Immature natural killer cell (primary cell): ENCODE results near the gene STK32C. TPM values are rescaled to one million over a fixed set of nuclear protein-coding genes. Genes with fewer than 3 reads are reported as not detected.

ENCODE experiments used
- DNase-seq, 3 donors: peaks; one replicate each; pipeline ENCODE4 v3.0.0; 2022; ENCODE audit warnings: mixed read lengths in 1 of 3
- H3K27ac Mint-ChIP-seq, 6 donors: one replicate each; pipeline ENCODE4 v1.8.0; 2020; ENCODE audit warnings: mixed read lengths in 6 of 6, mild to moderate bottlenecking in 5 of 6, inconsistent platforms in 4 of 6, moderate library complexity in 3 of 6
- H3K27me3 Mint-ChIP-seq, 3 donors: one replicate each; pipeline ENCODE4 v1.8.0; 2020 to 2021; ENCODE audit warnings: low read depth in 3 of 3, mild to moderate bottlenecking in 3 of 3, mixed read lengths in 3 of 3, moderate library complexity in 3 of 3, inconsistent platforms in 1 of 3
- H3K36me3 Mint-ChIP-seq, 3 donors: one replicate each; pipeline ENCODE4 v1.8.0; 2020; ENCODE audit warnings: mixed read lengths in 3 of 3, inconsistent platforms in 2 of 3, mild to moderate bottlenecking in 2 of 3
- H3K4me1 Mint-ChIP-seq, 2 donors: one replicate each; pipeline ENCODE4 v1.8.0; 2020; ENCODE audit warnings: inconsistent platforms in 2 of 2, mild to moderate bottlenecking in 2 of 2, mixed read lengths in 2 of 2, moderate library complexity in 1 of 2
- H3K4me3 Mint-ChIP-seq, 5 donors: one replicate each; pipeline ENCODE4 v1.8.0; 2020; ENCODE audit warnings: mild to moderate bottlenecking in 5 of 5, mixed read lengths in 5 of 5, inconsistent platforms in 3 of 5, moderate library complexity in 3 of 5
- H3K9me3 Mint-ChIP-seq, 6 donors: one replicate each; pipeline ENCODE4 v1.8.0; 2020; ENCODE audit warnings: mild to moderate bottlenecking in 6 of 6, mixed read lengths in 6 of 6, inconsistent platforms in 4 of 6, moderate library complexity in 3 of 6
- polyA plus RNA-seq, 3 donors: library from polyadenylated mRNA; unstranded; fragments of 300-500 nt; fragmentation: Illumina TruSeq; gene quantifications; one replicate each; pipeline ENCODE4 v1.2.3, GENCODE V29; 2021

STK32C gene
- polyA plus RNA-seq, 3 donors from 2014 or later: 6.3 to 14.2 (median 13.7) TPM

GRCh38 chr10:132188331-132188730 lies 119.4 kb downstream of the STK32C start:
- no peak for DNase-seq
- no peaks in the 10 kb centered on the region for H3K36me3 Mint-ChIP-seq
- no peak overlapping the region for H3K27ac Mint-ChIP-seq
- H3K4me1 Mint-ChIP-seq: peaks cover 6 to 10% of the 10 kb centered on the region in 2 donors
- peaks cover 0 to 2% (median 0%) of the 10 kb centered on the region in 6 donors for H3K9me3 Mint-ChIP-seq
- H3K27me3 Mint-ChIP-seq: peaks cover 12 to 30% (median 30%) of the 10 kb centered on the region in 3 donors
- H3K4me3 Mint-ChIP-seq: peak overlapping the region; percentile 46 to 69 (median 60)

- H3K27ac Mint-ChIP-seq: no peak overlapping the region
- peaks cover 14 to 33% (median 26%) of the 10 kb centered on the region in 3 donors for H3K27me3 Mint-ChIP-seq
- no peak for DNase-seq
Observed at GRCh38 chr10:132187430-132188138, 120.2 kb downstream of the STK32C start.

GRCh38 chr10:132186488-132187429 lies 121.0 kb downstream of the STK32C start, which contains the start of gene DPYSL4:
Gene DPYSL4 (plus strand): TSS chr10:132186948. CDS start chr10:132187064, 116 bp downstream.
- Mint-ChIP-seq H3K27ac (no peak within 1 kb of the TSS), H3K27me3 (peaks cover 15 to 33% (median 26%) of the 10 kb centered on the region in 3 donors), H3K4me1 (peaks cover 6 to 10% of the 10 kb centered on the region in 2 donors), H3K4me3 (peak within 1 kb of the TSS in 2 of 5 donors; percentile 55 to 60), H3K9me3 (peaks cover 0 to 2% (median 0%) of the 10 kb centered on the region in 6 donors), H3K36me3 (no peaks in the 10 kb centered on the region)
- DNase-seq: peak; percentile 10 to 16 (median 14)

More at GRCh38 chr10:132187430-132188138, 120.2 kb downstream of the STK32C start:
- Mint-ChIP-seq H3K4me1 (peaks cover 6 to 10% of the 10 kb centered on the region in 2 donors), H3K36me3 (no peaks in the 10 kb centered on the region), H3K4me3 (peak overlapping the region in 3 of 5 donors; percentile 35 to 60 (median 46)), H3K9me3 (peaks cover 0 to 2% (median 0%) of the 10 kb centered on the region in 6 donors)

- peaks cover 6 to 10% of the 10 kb centered on the region in 2 donors for H3K4me1 Mint-ChIP-seq
- peaks cover 15 to 33% (median 26%) of the 10 kb centered on the region in 3 donors for H3K27me3 Mint-ChIP-seq
- H3K9me3 Mint-ChIP-seq: peaks cover 0 to 2% (median 0%) of the 10 kb centered on the region in 6 donors
- H3K36me3 Mint-ChIP-seq: no peaks in the 10 kb centered on the region
- peak; percentile 42 to 48 (median 46) for DNase-seq
- peak overlapping the region in 2 of 5 donors; percentile 33 to 55 for H3K4me3 Mint-ChIP-seq
- H3K27ac Mint-ChIP-seq: no peak overlapping the region
Observed at GRCh38 chr10:132185601-132186487, 121.9 kb downstream of the STK32C start.

- Mint-ChIP-seq H3K4me3 (peak overlapping the region; percentile 27 to 68 (median 53)), H3K4me1 (peaks cover 6 to 10% of the 10 kb centered on the region in 2 donors), H3K36me3 (no peaks in the 10 kb centered on the region), H3K27me3 (peaks cover 14 to 28% (median 24%) of the 10 kb centered on the region in 3 donors), H3K9me3 (no peaks in the 10 kb centered on the region), H3K27ac (no peak overlapping the region)
- no peak for DNase-seq
Observed at GRCh38 chr10:132184816-132185593, 122.7 kb downstream of the STK32C start.

GRCh38 chr10:132183046-132183445 lies 124.7 kb downstream of the STK32C start:
- H3K27me3 Mint-ChIP-seq: peaks cover 8 to 16% (median 15%) of the 10 kb centered on the region in 3 donors
- H3K4me1 Mint-ChIP-seq: peaks cover 0 to 7% of the 10 kb centered on the region in 2 donors
- DNase-seq: no peak
- H3K36me3 Mint-ChIP-seq: no peaks in the 10 kb centered on the region
- H3K4me3 Mint-ChIP-seq: no peak overlapping the region
- no peak overlapping the region for H3K27ac Mint-ChIP-seq
- H3K9me3 Mint-ChIP-seq: no peaks in the 10 kb centered on the region

- Mint-ChIP-seq H3K27ac (no peak overlapping the region), H3K9me3 (no peaks in the 10 kb centered on the region), H3K36me3 (no peaks in the 10 kb centered on the region), H3K27me3 (peaks cover 8 to 16% (median 12%) of the 10 kb centered on the region in 3 donors), H3K4me3 (no peak overlapping the region), H3K4me1 (peaks cover 0 to 4% of the 10 kb centered on the region in 2 donors)
- no peak for DNase-seq
Observed at GRCh38 chr10:132182591-132182990, 125.2 kb downstream of the STK32C start.

- no peak overlapping the region for H3K27ac Mint-ChIP-seq
- no peaks in the 10 kb centered on the region for H3K36me3 Mint-ChIP-seq
- no peak for DNase-seq
- H3K9me3 Mint-ChIP-seq: no peaks in the 10 kb centered on the region
- H3K4me3 Mint-ChIP-seq: no peak overlapping the region
- peaks cover 0 to 4% of the 10 kb centered on the region in 2 donors for H3K4me1 Mint-ChIP-seq
- H3K27me3 Mint-ChIP-seq: peaks cover 12 to 23% (median 12%) of the 10 kb centered on the region in 3 donors
Observed at GRCh38 chr10:132181691-132182425, 125.9 kb downstream of the STK32C start.

- Mint-ChIP-seq H3K9me3 (no peaks in the 10 kb centered on the region), H3K27ac (no peak overlapping the region), H3K36me3 (no peaks in the 10 kb centered on the region), H3K4me1 (peaks cover 0 to 8% of the 10 kb centered on the region in 2 donors), H3K4me3 (no peak overlapping the region), H3K27me3 (peaks cover 16 to 25% (median 16%) of the 10 kb centered on the region in 3 donors)
- DNase-seq: no peak
Observed at GRCh38 chr10:132180736-132181135, 127.0 kb downstream of the STK32C start.

GRCh38 chr10:132179551-132180392 lies 128.0 kb downstream of the STK32C start:
- Mint-ChIP-seq H3K9me3 (no peaks in the 10 kb centered on the region), H3K36me3 (no peaks in the 10 kb centered on the region), H3K4me3 (no peak overlapping the region), H3K4me1 (peaks cover 0 to 5% of the 10 kb centered on the region in 2 donors), H3K27me3 (peaks cover 11 to 24% (median 16%) of the 10 kb centered on the region in 3 donors), H3K27ac (no peak overlapping the region)
- DNase-seq: no peak
